Measurements from ENCODE around the gene SLC38A7.
"Not testable (repeated sequence)": the region's sequence is repeated elsewhere in the genome, so short reads cannot be mapped to it uniquely, and the experiment has no call there.

Gene SLC38A7

GRCh38 chr16:58644108-58644507 lies 40.5 kb downstream of the SLC38A7 start:
- TF ChIP-seq CTCF (conservative IDR thresholded peaks at IDR 0.05) (no peak), ZFX (IDR thresholded peaks at IDR 0.05) (no peak)
- no peak overlapping the region for H3K27ac ChIP-seq

DNA sequence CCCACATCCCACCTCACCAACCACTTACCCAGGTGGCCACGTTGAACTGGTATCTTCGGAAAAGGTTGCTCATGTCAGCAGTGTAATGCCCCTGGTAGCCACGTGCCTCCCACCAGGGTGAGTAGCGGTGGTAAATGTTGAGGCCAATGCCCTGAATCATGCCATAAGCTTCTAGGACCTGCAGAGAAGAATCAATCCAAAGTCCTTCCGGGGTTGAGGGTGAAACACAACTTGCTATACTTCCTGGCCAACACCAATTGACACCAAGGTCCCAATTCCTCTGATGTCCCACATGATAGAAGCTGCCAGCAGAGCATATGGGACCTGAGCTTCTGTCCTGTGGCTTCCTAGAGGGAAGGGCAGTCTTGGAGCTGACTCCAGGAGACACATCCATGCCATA lies 43.6 kb downstream of the SLC38A7 start:
- H3K27ac ChIP-seq: no peak overlapping the region
- no peak for TF ChIP-seq CTCF (conservative IDR thresholded peaks at IDR 0.05)
- TF ChIP-seq ZFX (IDR thresholded peaks at IDR 0.05): no peak

- no peak overlapping the region for H3K27ac ChIP-seq
- TF ChIP-seq CTCF (conservative IDR thresholded peaks at IDR 0.05) (no peak), ZFX (IDR thresholded peaks at IDR 0.05) (no peak)
Measured at GRCh38 chr16:58639836-58640235, 44.7 kb downstream of the SLC38A7 start.

DNA sequence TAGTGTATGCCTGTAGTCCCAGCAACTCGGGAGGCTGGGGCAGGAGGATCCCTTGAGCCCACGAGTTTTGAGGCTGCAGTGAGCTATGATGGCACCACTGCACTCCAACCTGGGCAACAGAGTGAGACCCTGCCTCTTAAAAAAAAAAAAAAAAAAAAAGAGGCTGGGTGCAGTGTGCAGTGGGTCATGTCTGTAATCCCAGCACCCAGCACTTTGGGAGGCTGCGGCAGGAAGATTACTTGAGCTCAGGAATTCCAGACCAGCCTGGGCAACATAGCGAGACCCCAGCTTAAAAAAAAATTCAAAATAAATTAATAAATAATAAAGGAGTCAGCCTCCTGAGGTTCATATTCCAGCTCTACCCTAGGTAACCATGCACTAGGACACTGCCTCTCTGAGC lies 45.3 kb downstream of the SLC38A7 start:
- H3K27ac ChIP-seq: no peak overlapping the region
- no peak for TF ChIP-seq ZFX (IDR thresholded peaks at IDR 0.05)
- TF ChIP-seq CTCF (conservative IDR thresholded peaks at IDR 0.05): no peak

DNA sequence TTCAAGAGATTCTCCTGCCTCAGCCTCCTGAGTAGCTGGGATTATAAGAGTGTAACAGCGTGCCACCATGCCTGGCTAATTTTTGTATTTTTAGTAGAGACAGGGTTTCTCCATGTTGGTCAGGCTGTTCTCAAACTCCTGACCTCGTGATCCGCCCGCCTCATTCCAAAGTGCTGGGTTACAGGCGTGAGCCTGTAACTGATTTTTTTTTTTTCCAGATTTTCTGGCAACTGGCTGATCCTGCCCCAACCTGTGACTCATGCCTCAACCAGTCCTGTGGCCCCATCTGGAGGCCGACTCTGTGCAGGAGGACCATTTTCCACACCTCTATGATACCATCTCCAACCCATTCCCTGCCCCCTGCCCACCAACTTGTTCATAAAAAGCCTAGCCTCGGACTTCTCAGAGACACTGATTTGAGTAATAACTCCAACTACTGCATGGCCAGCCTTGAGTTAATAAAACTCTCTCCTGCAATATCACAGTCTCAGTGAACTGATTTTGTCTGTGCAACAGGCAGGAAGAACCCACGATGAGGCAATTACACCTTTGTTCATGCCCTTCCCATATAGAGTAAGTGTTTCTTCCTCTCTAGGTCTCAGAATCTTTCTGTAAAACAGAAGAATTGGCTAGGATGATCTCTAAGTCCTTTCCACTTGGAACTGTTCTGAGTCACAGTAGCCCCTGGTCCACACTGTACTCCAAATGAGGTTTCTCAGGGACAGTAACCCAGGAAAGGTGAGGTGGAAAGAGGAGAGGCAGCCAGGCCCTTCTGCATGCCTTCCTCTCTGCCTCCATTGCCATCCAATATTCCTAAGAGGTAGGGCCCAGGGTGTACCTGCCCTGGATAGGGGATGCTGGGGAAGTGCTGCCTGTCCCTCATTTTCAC lies 46.2 kb downstream of the SLC38A7 start:
- H3K27ac ChIP-seq: peak overlapping the region; percentile 13; the same call in 1 of the 2 replicates
- TF ChIP-seq CTCF (conservative IDR thresholded peaks at IDR 0.05) (no peak; the same call in 1 of the 2 replicates), ZFX (IDR thresholded peaks at IDR 0.05) (no peak)

DNA sequence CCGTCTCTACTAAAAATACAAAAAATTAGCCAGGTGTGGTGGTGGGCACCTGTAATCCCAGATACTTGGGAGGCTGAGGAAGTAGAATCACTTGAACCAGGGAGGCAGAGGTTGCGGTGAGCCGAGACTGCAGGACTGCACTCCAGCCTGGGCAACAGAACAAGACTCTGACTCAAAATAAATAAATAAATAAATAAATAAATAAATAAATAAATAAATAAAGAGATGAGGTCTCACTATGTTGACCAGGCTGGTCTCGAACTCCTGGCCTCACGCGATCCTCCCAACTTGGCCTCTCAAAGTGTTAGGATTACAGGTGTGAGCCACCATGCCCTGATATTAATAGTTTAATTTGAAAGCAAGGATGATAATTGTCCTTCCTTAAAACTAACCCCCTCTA lies 47.5 kb downstream of the SLC38A7 start:
- H3K27ac ChIP-seq: not testable (repeated sequence)

DNA sequence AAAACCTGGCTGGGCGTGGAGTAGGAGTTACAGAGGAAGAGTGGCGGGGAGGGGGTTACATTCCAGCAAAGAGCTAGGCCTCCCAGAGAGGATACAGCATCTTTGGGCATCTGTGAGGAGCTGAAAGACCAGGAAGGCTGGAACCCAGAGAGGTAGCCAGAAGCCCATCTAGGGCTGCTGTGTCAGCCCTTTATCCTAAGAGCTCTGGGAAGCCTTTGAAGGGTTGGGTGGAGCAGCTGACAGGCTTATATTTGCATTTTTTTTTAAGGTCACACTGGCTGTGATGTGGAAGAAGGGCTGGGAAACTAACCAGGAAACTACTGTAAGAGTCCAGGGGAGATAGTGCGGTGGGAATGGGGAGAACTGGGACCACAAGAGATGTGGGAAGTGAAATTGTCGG lies 48.1 kb downstream of the SLC38A7 start:
- H3K27ac ChIP-seq: no peak overlapping the region
- TF ChIP-seq ZFX (IDR thresholded peaks at IDR 0.05) (no peak), CTCF (conservative IDR thresholded peaks at IDR 0.05) (no peak)

DNA sequence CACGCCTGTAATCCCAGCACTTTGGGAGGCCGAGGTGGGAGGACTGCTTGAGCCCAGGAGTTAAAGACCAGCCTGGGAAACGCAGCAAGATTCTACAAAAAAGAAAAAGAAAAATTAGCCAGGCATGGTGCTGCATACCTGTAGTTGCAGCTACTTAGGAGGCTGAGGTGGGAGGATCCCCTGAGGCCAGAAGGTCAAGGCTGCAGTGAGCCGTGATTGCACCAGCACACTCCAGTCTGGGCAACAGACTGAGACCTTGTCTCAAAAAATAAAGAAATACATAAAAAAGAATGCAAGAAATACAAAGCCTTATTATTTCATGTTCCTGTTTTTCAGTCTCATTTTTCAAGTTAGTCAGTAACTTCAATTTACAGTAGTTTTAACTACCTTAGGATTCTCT lies 49.1 kb downstream of the SLC38A7 start:
- no peak overlapping the region for H3K27ac ChIP-seq
- no peak for TF ChIP-seq CTCF (conservative IDR thresholded peaks at IDR 0.05)
- no peak for TF ChIP-seq ZFX (IDR thresholded peaks at IDR 0.05)

All from C4-2B (cell line).